Smooth muscle cell of the umbilical artery (primary cell): Measurements from ENCODE around the gene ARMH3. TPM values are rescaled to one million over a fixed set of nuclear protein-coding genes. Genes with fewer than 3 reads are reported as not detected.

Experiments
- total RNA-seq: library from RNA; depleted of rRNA; stranded (reverse); fragments of >200 nt; gene quantifications from 2 replicates; pipeline ENCODE4 v1.2.3, GENCODE V29; 2014

The ARMH3 gene, protein sequence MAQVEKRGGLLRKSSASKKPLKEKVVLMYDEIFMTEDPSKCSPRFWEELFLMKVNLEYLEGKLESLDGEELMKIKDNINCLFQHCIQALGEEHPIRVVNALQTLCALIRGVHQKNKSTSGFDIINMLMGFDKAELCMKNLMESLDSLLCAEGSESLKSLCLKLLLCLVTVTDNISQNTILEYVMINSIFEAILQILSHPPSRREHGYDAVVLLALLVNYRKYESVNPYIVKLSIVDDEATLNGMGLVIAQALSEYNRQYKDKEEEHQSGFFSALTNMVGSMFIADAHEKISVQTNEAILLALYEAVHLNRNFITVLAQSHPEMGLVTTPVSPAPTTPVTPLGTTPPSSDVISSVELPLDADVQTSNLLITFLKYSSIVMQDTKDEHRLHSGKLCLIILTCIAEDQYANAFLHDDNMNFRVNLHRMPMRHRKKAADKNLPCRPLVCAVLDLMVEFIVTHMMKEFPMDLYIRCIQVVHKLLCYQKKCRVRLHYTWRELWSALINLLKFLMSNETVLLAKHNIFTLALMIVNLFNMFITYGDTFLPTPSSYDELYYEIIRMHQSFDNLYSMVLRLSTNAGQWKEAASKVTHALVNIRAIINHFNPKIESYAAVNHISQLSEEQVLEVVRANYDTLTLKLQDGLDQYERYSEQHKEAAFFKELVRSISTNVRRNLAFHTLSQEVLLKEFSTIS
- 11.7 and 12.2 TPM in 2 replicates for total RNA-seq

DNA sequence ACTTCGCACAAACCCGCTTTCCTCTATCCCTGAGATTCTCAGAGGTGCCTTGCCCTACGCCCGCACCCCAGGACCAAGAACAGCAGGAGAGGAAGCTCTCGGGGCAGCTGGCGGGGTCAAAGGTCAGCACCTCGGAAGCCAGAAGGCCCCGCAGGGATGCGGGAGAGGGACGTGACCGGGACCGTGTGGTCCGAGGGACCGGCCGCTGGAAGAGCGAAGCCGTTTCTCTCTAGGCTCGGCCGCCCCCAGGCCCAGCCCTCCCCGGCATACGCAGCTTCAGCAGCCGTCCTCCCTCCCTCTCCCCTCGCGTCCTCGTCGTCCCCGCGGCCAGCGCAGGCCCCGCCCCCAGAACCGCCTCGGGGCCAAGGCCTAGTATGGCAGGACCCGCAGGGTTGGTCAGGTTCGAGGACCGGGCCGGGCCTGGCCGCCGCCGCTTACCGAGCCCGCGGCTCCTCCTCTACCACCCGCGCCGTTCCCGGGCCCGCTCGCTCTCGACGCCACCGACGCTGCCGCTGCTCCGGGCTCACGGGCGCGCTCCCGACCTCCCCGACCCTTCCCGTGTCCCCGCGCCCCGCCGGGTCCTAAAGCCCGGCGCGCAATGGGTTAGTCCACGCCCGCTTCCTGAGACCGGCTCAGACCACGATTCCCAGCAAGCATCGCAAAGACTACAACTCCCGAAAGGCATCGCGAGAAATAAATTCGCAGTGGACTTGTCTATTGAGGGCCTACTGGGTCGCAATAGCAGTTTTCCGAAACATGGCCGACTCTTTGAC, at the start of gene ARMH3:
ARMH3 (minus strand) TSS at position 527 of the 773 bp plus-strand sequence. CDS start 16,059 bp downstream, outside the sequence.

DNA sequence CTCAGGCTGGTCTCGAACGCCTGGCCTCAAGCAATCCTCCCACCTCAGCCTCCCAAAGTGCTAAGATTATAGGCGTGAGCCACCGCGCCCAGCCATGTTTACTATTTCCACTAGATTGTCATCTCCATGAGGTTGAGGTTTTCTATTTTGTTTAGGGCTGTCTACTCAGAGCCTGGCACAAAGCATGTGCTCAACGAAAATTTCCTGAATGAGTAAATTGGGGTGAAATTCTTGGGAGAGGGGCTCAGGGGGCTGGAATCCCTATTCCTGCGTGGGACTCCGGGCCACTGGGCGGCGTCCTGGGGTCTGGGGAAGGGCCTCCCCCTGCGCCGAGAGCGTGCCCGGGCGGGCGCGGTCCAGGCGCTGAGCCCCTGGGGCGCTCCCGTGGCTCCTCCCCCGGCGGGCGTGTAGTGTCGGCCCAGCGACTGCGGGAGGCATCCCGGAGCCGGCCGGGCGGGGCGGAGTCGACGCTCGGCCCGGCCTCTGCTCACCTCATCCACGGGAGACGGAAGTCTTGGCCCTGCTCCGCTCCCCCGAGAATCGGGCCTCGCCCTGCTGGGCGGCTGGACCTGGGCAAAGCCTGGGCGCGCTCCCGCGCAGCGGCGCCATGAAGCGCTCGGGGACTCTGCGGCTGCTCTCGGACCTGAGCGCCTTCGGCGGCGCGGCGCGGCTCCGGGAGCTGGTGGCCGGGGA, 9.0 kb upstream of the ARMH3 start, which contains the start of gene HPS6:
HPS6 (plus strand) TSS at position 482 of the 693 bp plus-strand sequence; CDS start at position 608, 126 bp downstream.

DNA sequence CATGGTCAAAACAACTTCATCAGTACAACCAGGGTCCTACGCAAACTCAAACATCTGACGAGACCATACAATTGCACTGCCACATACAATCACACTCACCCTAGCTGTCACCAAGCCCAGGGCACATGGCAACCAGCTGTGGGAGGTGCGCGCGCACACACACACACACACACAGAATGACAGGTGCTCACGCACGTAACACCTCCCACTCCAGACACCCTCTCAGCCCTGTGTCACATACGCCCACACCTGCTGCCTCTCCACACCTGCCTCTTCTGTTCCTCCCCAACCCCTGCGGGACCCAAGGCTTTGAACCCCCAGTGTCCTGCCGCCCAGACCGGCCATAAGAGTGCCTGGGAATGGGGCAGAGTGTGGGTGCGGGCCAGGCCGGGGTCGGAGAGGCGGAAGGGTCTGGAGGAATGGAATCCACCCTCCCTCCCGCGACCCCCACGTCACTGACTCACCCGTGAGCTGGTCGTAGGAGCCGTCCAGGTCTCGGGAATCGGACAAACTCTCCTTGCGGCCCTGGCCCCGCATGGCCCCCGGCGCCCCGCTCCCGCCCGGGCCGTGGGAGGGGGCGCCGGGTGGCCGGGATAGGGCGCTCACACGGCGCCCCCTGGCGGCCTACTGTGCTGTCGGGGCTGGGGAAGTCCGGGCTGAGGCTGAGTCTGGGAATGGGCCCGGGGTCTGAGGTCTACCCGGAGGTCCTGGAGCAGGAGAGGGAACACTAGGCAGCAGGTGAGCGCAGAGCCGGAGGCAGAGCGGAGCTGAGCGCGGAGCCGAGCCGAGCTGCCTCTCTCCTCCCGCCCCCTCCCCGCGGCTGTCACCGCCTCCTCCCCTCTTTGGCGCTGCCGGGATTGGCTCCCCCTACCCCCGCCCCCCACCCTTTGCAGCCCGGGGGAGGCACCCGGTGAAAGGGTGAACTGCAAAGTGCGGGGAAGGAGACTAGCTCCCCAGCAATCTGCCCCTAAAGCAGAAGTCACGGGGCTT, 212.6 kb downstream of the ARMH3 start, which contains the start of gene KCNIP2:
KCNIP2 (minus strand) TSS at position 769 of the 990 bp plus-strand sequence; CDS start at position 537, 232 bp downstream.

DNA sequence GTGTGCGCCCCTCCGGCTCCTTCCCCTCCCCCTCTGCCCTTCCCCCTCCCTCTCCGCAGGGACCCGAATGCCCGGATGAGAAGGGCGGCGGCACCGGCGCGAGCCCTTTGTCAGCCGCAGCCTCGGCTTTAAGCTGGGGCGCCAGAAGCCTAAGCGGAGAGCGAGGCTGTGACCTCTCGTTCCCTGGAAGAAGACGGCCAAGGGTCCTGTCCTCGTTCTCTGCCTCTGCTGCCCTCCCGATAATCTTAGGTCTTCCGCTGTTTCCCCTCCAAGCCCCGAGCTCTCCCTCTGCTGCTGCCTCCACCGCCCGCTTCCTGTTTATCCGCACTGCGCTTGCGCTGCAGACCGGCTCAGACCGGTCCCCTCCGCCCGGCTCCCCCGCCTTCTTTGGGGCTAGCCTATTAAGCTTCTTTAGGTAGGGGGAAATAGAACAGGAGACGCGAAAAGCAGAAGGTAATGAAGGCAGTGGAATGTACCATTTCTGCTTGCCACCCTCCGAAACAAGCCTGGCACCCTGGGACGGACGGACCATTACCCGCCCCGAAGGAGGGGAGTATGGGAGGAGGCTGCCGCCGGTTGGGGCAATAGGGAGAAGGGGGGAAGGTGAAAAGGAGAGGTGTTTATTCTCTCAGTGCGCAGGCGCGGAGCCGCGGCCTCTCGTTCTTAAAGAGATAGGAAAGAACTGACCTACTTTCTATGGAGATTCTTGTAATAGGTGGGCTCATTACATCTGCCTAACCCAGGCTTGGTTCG, 237.7 kb downstream of the ARMH3 start, which contains the start of gene OGA:
OGA (minus strand) TSS at position 326 of the 753 bp plus-strand sequence. CDS start 422 bp downstream, outside the sequence.

Other genes starting within 250 kb of the ARMH3 start
- gene OGA, start 237.7 kb downstream of the ARMH3 start, total RNA-seq: 99.5 and 154 TPM in 2 replicates
- gene KCNIP2, start 212.4 kb downstream of the ARMH3 start, total RNA-seq: 0.59 and 1.1 TPM in 2 replicates
- 30.6 and 38.2 TPM in 2 replicates for gene HPS6, start 9.2 kb upstream of the ARMH3 start, total RNA-seq
- gene LDB1, start 64.2 kb upstream of the ARMH3 start, total RNA-seq: 39.2 and 46.9 TPM in 2 replicates
- 13.7 and 28.0 TPM in 2 replicates for gene PPRC1, start 76.9 kb upstream of the ARMH3 start, total RNA-seq
- 19.6 and 60.2 TPM in 2 replicates for gene NOLC1, start 96.2 kb upstream of the ARMH3 start, total RNA-seq
- 0.42 and 2.4 TPM in 2 replicates for gene ELOVL3, start 170.1 kb upstream of the ARMH3 start, total RNA-seq
- not detected in 2 replicates for gene PITX3, start 185.3 kb upstream of the ARMH3 start, total RNA-seq
- gene GBF1, start 189.4 kb upstream of the ARMH3 start, total RNA-seq: 35.6 and 71.9 TPM in 2 replicates